ENCODE measurements around the gene FCHSD2. TPM values are rescaled to one million over a fixed set of nuclear protein-coding genes. Genes with fewer than 3 reads are reported as not detected.
"Not testable (repeated sequence)": the region's sequence is repeated elsewhere in the genome, so short reads cannot be mapped to it uniquely, and the experiment has no call there.

The FCHSD2 gene
- total RNA-seq, 1 experiment from 2014 or later, result 4.4 TPM

- DNase-seq (ENCODE audit: low read depth), result peak; percentile 88
- in situ Hi-C loops (cut with HindIII; ENCODE audit: low pct_unique_long_range_greater_than_20kb, low sequenced_read_pairs), result no loop called here
Observed at GRCh38 chr11:72813740-72814285, 328.3 kb downstream of the FCHSD2 start.

- peak; percentile 77 for DNase-seq (ENCODE audit: low read depth)
- in situ Hi-C loops (cut with HindIII; ENCODE audit: low pct_unique_long_range_greater_than_20kb, low sequenced_read_pairs), result no loop called here
Observed at GRCh38 chr11:72812967-72813739, 329.0 kb downstream of the FCHSD2 start.

- DNase-seq (ENCODE audit: low read depth), result peak; percentile 79
- in situ Hi-C loops (cut with HindIII; ENCODE audit: low pct_unique_long_range_greater_than_20kb, low sequenced_read_pairs), result no loop called here
Observed at GRCh38 chr11:72812604-72812966, 329.5 kb downstream of the FCHSD2 start.

GRCh38 chr11:72811686-72812085 is 330.4 kb downstream of the FCHSD2 start:
- in situ Hi-C loops (cut with HindIII; ENCODE audit: low pct_unique_long_range_greater_than_20kb, low sequenced_read_pairs); DNase-seq (ENCODE audit: low read depth): not testable (repeated sequence)

- in situ Hi-C loops (cut with HindIII; ENCODE audit: low pct_unique_long_range_greater_than_20kb, low sequenced_read_pairs), result no loop called here
- DNase-seq (ENCODE audit: low read depth), result no peak
Observed at GRCh38 chr11:72808331-72808798, 333.8 kb downstream of the FCHSD2 start.

- in situ Hi-C loops (cut with HindIII; ENCODE audit: low pct_unique_long_range_greater_than_20kb, low sequenced_read_pairs), result no loop called here
- no peak for DNase-seq (ENCODE audit: low read depth)
Observed at GRCh38 chr11:72807792-72808191, 334.3 kb downstream of the FCHSD2 start.

- in situ Hi-C loops (cut with HindIII; ENCODE audit: low pct_unique_long_range_greater_than_20kb, low sequenced_read_pairs), result no loop called here
- DNase-seq (ENCODE audit: low read depth), result peak; percentile 77
Observed at GRCh38 chr11:72807021-72807693, 335.0 kb downstream of the FCHSD2 start.

GRCh38 chr11:72806378-72806777 is 335.7 kb downstream of the FCHSD2 start:
- DNase-seq (ENCODE audit: low read depth); in situ Hi-C loops (cut with HindIII; ENCODE audit: low pct_unique_long_range_greater_than_20kb, low sequenced_read_pairs): not testable (repeated sequence)

GRCh38 chr11:72805216-72805615 is 336.9 kb downstream of the FCHSD2 start:
- no peak for DNase-seq (ENCODE audit: low read depth)
- in situ Hi-C loops (cut with HindIII; ENCODE audit: low pct_unique_long_range_greater_than_20kb, low sequenced_read_pairs), result no loop called here

- DNase-seq (ENCODE audit: low read depth), result no peak
- in situ Hi-C loops (cut with HindIII; ENCODE audit: low pct_unique_long_range_greater_than_20kb, low sequenced_read_pairs), result no loop called here
Observed at GRCh38 chr11:72802822-72803221, 339.3 kb downstream of the FCHSD2 start.

- no peak for DNase-seq (ENCODE audit: low read depth)
- in situ Hi-C loops (cut with HindIII; ENCODE audit: low pct_unique_long_range_greater_than_20kb, low sequenced_read_pairs), result no loop called here
Observed at GRCh38 chr11:72799441-72799840, 342.7 kb downstream of the FCHSD2 start.

GRCh38 chr11:72798361-72798760 is 343.8 kb downstream of the FCHSD2 start:
- in situ Hi-C loops (cut with HindIII; ENCODE audit: low pct_unique_long_range_greater_than_20kb, low sequenced_read_pairs), result no loop called here
- DNase-seq (ENCODE audit: low read depth), result no peak

GRCh38 chr11:72793425-72794367 is 348.4 kb downstream of the FCHSD2 start, which contains the start of gene STARD10:
Gene STARD10, minus strand, starts transcription at chr11:72794047. Its CDS starts 12,866 bp downstream, at chr11:72781181.
- in situ Hi-C loops (cut with HindIII; ENCODE audit: low pct_unique_long_range_greater_than_20kb, low sequenced_read_pairs), result no loop called here
- DNase-seq (ENCODE audit: low read depth), result peak; percentile 92

- in situ Hi-C loops (cut with HindIII; ENCODE audit: low pct_unique_long_range_greater_than_20kb, low sequenced_read_pairs), result no loop called here
- DNase-seq (ENCODE audit: low read depth), result no peak
Observed at GRCh38 chr11:72793076-72793424, 349.1 kb downstream of the FCHSD2 start.

GRCh38 chr11:72792437-72793021 is 349.6 kb downstream of the FCHSD2 start:
- in situ Hi-C loops (cut with HindIII; ENCODE audit: low pct_unique_long_range_greater_than_20kb, low sequenced_read_pairs), result no loop called here

GRCh38 chr11:72791228-72791627 is 350.9 kb downstream of the FCHSD2 start:
- in situ Hi-C loops (cut with HindIII; ENCODE audit: low pct_unique_long_range_greater_than_20kb, low sequenced_read_pairs); DNase-seq (ENCODE audit: low read depth): not testable (repeated sequence)

More at GRCh38 chr11:72792437-72793021, 349.6 kb downstream of the FCHSD2 start:
- no peak for DNase-seq (ENCODE audit: low read depth)

GRCh38 chr11:72789493-72790131 is 352.5 kb downstream of the FCHSD2 start:
- in situ Hi-C loops (cut with HindIII; ENCODE audit: low pct_unique_long_range_greater_than_20kb, low sequenced_read_pairs), result no loop called here

More at GRCh38 chr11:72789493-72790131, 352.5 kb downstream of the FCHSD2 start:
- no peak for DNase-seq (ENCODE audit: low read depth)
